A549 treated with dexamethasone at 1 μM for 4 hours (cell line): Measurements from ENCODE around the gene SERPINB11. TPM values are rescaled to one million over a fixed set of nuclear protein-coding genes. Genes with fewer than 3 reads are reported as not detected.

Experiments
- total RNA-seq: library from RNA; stranded (reverse); fragments of 200-300 nt; extraction: Qiagen RNA extraction; gene quantifications from 5 replicates; pipeline ENCODE4 v1.2.3, GENCODE V29; 2022

Gene SERPINB11
- total RNA-seq = 0.08 to 0.22 TPM in 2 of 5 replicates, not detected in the others

GRCh38 chr18:63702660-63703059 is at the start of gene SERPINB11:
Gene SERPINB11, plus strand, starts transcription at chr18:63702960. Its CDS starts 7,234 bp downstream, at chr18:63710194.

GRCh38 chr18:63661750-63662149 is 41.0 kb upstream of the SERPINB11 start, which contains the start of gene SERPINB3:
Gene SERPINB3, minus strand, starts transcription at chr18:63661893. Its CDS starts 677 bp downstream, at chr18:63661216.

Other genes with a start within 250 kb of the SERPINB11 start
- gene SERPINB5, start 226.0 kb upstream of the SERPINB11 start, total RNA-seq = 0.05 to 0.30 TPM (median 0.09 TPM) in 5 replicates
- not detected in 5 replicates for gene SERPINB12, start 160.6 kb upstream of the SERPINB11 start, total RNA-seq
- not detected in 5 replicates for gene SERPINB13, start 115.6 kb upstream of the SERPINB11 start, total RNA-seq
- gene SERPINB4, start 58.7 kb upstream of the SERPINB11 start, total RNA-seq = 0.05 to 0.18 TPM (median 0.14 TPM) in 5 replicates
- gene SERPINB3, start 41.1 kb upstream of the SERPINB11 start, total RNA-seq = 0.06 to 0.16 TPM (median 0.10 TPM) in 5 replicates
- 1.5 to 2.3 TPM (median 2.0 TPM) in 5 replicates for gene SERPINB7, start 72.5 kb downstream of the SERPINB11 start, total RNA-seq
- gene SERPINB2, start 184.7 kb downstream of the SERPINB11 start, total RNA-seq = 0.06 to 0.11 TPM (median 0.07 TPM) in 3 of 5 replicates, not detected in the others
- gene SERPINB10, start 205.0 kb downstream of the SERPINB11 start, total RNA-seq = not detected in 5 replicates
- 0.03 to 1.2 TPM (median 0.67 TPM) in 3 of 5 replicates, not detected in the others for gene HMSD, start 246.3 kb downstream of the SERPINB11 start, total RNA-seq